WI38 (cell line): ENCODE measurements around the gene PROK1.

Source experiments
- H3K4me3 ChIP-seq: 2 replicates; pipeline ENCODE4 v1.5.1; 2011; ENCODE audit warnings: low read depth, mild to moderate bottlenecking, control low read depth, low read length
- CTCF ChIP-seq: IDR thresholded peaks from 2 replicates; pipeline ENCODE4 v1.5.1; 2012; ENCODE audit warnings: low read depth, mild to moderate bottlenecking, control low read depth, low read length

Gene PROK1

GRCh38 chr1:110494522-110495406 is 43.8 kb downstream of the PROK1 start:
- TF ChIP-seq CTCF, result no peak
- H3K4me3 ChIP-seq, result no peak overlapping the region

- no peak overlapping the region for H3K4me3 ChIP-seq
- TF ChIP-seq CTCF, result peak; percentile 85
Measured at GRCh38 chr1:110495926-110496600, 45.1 kb downstream of the PROK1 start.

GRCh38 chr1:110498270-110498669 is 47.3 kb downstream of the PROK1 start:
- no peak overlapping the region for H3K4me3 ChIP-seq
- no peak for TF ChIP-seq CTCF

- no peak for TF ChIP-seq CTCF
- H3K4me3 ChIP-seq, result no peak overlapping the region
Measured at GRCh38 chr1:110501488-110502132, 50.7 kb downstream of the PROK1 start.

GRCh38 chr1:110502402-110503151 is 51.6 kb downstream of the PROK1 start:
- no peak overlapping the region for H3K4me3 ChIP-seq
- no peak for TF ChIP-seq CTCF

- TF ChIP-seq CTCF, result no peak
- no peak overlapping the region for H3K4me3 ChIP-seq
Measured at GRCh38 chr1:110503471-110503870, 52.5 kb downstream of the PROK1 start.
